Activated CD4-positive, CD25-positive, alpha-beta regulatory T cell treated with anti-CD3 and anti-CD28 coated beads, Interleukin-2, amount 50 U/mL, for 72 hours (primary cell): ENCODE data around the gene SIGLEC1.

Source experiments
- DNase-seq: peaks from one replicate; pipeline ENCODE4 v3.0.0; 2021

The SIGLEC1 gene

DNA sequence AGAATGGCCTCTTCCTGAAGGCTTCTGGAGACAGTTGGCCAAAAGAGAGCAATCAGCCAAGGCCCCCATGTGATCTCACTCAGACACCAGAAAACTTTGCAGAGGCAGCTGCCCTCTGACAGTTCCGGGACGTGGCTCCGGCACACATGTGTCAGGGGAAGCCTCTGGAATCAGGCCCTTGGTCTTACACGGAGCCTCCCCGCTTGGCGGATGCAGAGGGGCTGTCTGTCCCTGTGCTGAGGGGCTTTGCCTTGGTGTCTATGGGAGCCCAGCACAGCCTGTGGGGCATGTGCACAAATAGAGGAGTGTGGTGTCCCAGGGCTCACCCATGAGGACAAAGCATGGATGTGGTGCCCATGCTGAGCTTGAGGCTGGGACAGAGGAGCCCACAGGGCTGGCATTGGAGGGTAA, 13.8 kb downstream of the SIGLEC1 start:
- no peak for DNase-seq

- no peak for DNase-seq
Measured at GRCh38 chr20:3697588-3698305, 14.7 kb downstream of the SIGLEC1 start.

GRCh38 chr20:3696745-3697587, 15.4 kb downstream of the SIGLEC1 start:
- DNase-seq = no peak

DNA sequence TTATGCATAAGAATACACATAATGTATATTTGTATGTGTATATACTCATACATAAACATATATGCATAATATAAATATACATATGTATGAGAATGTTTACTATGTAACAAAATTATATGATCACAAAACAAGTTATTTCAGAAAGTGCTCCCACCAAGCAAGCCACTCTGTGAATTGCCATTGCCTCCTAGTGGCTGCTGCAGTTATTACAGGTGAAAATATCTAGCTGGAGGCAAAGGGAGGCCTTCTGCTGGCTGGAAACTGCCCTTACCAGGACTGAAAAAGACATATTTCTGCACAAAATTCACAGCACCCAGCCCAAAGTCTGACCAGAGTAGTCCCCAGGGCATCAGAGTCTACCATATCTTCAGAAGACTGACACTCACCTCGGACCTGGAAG, 16.2 kb downstream of the SIGLEC1 start:
- no peak for DNase-seq

DNA sequence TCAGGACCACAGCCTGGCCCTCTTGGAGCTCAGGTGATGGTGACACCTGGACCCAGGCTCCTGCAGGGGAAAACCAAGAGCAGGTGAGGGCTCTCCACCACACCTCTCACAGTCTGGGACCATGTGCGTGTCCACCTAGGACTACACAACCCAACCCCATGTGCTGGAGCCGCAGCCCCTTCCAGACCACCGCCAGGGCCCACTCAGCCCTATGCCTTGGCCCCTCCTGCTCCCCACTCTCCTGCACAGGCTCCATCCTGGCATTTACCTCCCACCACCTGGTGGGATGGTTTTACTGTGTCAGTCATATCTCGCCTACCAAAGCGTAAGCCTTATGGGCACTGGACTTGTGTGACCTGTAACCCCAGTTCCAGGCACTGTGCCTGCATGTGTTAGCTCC, 17.5 kb downstream of the SIGLEC1 start:
- no peak for DNase-seq

- DNase-seq = no peak
Measured at GRCh38 chr20:3693376-3693775, 19.0 kb downstream of the SIGLEC1 start.

- no peak for DNase-seq
Measured at GRCh38 chr20:3692706-3693294, 19.6 kb downstream of the SIGLEC1 start.

DNA sequence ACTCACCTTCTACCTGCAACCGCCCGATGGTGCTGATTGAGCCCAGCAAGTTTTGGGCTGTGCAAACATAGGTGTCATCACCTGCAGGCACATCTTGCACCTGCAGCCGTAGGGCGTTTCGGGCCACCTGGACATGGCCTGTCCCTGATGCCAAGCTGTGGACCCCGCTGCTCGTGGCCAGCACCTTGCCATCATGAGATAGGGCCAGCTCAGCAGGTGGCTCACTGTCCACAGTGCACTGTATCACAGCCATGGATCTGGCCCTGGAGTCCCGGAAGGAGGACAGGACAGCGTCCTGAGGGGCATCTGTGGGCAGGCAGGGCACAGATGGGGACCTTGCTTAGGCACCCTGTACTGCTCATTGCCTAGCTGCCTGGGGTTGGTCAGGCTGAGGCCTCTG, 20.5 kb downstream of the SIGLEC1 start:
- DNase-seq = no peak

DNA sequence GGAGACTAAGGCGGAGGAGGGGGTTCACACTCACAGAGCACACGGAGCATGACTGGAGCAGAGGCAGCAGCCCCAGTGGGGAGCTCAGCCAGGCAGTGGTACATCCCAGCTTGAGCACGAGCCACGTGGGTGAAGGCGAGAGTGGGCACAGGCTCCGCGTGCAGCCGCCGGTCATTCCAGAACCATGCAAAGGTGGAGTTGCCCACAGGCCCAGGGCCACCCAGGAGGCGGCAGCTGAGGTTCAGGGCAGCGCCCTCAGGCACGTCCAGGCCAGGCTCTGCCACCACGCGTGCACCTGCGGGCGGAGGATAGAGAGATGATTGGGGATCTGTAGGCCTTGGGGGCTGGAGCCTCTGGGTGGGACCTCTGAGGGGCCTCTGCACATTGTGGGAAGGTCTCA, 21.1 kb downstream of the SIGLEC1 start:
- no peak for DNase-seq

GRCh38 chr20:3690413-3690812, 22.0 kb downstream of the SIGLEC1 start:
- no peak for DNase-seq

DNA sequence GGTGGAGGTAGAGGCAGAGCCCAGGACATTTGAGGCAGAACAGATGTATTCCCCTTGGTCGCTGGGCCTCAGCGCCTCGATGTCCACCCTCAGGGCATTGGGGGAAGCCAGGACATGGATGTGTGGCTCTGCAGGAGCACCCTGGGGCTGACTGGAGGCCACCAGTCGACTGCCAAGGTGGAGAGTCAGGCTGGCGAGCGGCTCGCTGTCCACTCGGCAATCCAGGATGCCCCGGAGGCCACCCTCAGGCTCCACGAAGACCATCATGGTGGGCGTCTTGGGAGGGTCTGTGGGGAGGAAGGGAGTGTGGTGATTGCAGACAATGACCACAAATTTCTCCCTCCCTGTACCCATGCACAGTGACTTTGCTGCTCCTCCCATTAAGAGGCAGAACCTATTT, 22.4 kb downstream of the SIGLEC1 start:
- no peak for DNase-seq

DNA sequence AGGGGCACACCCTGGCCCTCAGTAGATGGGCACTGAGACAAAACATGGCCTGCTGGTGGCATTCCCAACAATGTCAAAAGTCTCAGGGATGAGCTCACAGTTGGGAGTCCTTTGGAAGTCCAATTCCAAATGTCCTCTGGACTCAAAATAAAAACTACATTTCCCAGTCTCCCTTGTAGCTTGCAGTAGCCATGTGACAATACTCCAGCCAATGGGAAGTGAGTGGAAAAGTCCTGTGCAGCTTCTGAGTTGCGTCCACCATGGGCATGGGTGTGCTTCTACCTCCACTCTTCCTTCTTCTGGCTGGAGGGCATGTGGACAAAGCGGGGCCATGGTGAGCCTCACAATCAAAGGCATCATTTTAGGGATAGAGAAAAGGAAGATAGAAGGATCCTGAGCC, 24.7 kb downstream of the SIGLEC1 start:
- no peak for DNase-seq

GRCh38 chr20:3686867-3687321, 25.5 kb downstream of the SIGLEC1 start:
- no peak for DNase-seq

GRCh38 chr20:3686421-3686820, 26.0 kb downstream of the SIGLEC1 start:
- DNase-seq = no peak

- DNase-seq = no peak
Measured at GRCh38 chr20:3685341-3685740, 27.1 kb downstream of the SIGLEC1 start.

DNA sequence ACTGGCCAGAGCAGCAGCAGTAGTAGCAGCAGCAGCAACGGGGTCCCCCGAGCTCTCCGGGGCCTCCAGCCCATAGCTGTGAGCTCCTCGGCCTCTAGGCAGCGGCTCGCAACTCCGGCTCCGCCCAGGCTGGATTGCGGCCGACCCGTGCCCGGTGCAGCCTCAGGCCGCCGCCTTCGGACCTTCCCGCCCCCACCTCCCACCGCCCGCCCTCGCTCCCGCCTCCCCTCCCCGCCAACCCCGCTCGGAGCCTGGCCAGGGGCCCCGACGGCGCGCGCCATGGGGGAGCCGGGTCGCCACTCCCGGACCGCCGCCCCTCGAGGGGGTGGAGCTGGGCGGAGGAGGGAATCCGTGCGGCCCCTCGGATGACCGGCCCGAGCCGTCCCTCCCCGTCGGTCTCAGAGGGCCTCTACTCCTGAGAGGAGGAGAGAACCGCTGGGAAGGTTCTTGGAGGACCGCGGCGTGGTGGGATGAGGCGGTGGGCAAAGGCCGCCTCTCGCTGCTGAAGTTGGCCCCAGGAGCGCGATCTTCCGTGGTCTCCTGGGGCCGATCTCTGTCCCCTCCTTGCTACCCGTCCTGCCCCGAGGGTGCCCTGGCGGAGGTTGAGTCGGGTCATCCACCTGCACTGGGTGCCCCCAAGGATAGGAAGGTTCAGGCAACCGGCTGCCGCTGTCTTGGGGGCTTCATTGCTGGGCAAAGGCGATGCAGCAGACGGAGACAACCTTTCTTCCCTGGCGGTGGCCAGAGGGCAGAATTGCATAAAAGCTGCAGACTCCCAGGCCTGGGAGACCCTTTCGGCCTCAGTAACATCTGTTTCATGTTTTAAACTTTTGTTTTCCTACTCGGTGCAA, 30.2 kb downstream of the SIGLEC1 start, which contains the start of gene ADAM33:
ADAM33 (minus strand) TSS at position 80 of the 851 bp plus-strand sequence; CDS start at position 74, 6 bp downstream.
- DNase-seq = no peak

- no peak for DNase-seq
Measured at GRCh38 chr20:3681352-3681930, 31.0 kb downstream of the SIGLEC1 start.

GRCh38 chr20:3680701-3681351, 31.6 kb downstream of the SIGLEC1 start:
- no peak for DNase-seq

GRCh38 chr20:3679749-3680700, 32.4 kb downstream of the SIGLEC1 start:
- no peak for DNase-seq

- DNase-seq = no peak
Measured at GRCh38 chr20:3678856-3679720, 33.3 kb downstream of the SIGLEC1 start.
